K562 (cell line): Measurements from ENCODE around the gene AP1M1. TPM values are rescaled to one million over a fixed set of nuclear protein-coding genes. Genes with fewer than 3 reads are reported as not detected.

Source experiments
- ATAC-seq: fragments of 200-7000 bp; cut with Tn5 transposase; 3 replicates; pipeline ENCODE4 v1.9.1; 2020; ENCODE audit warnings: moderate library complexity
- BruUV-seq: library from RNA; stranded (reverse); fragments of 400-500 nt; replicated peaks from 2 replicates; lab custom pipeline; 2021; lab: Mats Ljungman, UMichigan
- CTCF ChIA-PET: fragments of 300-600 bp; formaldehyde crosslinking; extraction: SDS; loops from one replicate; lab custom pipeline; 2021; ENCODE audit warnings: low intra/inter-chr PET ratio; lab: Yijun Ruan, JAX
- POLR2A ChIA-PET: fragments of 300-600, 350-650 bp; sonication (Branson Sonifier 250); formaldehyde crosslinking; extraction: SDS; loops from one replicate; lab custom pipeline; 2021; ENCODE audit warnings: antibody characterized with exemption, inconsistent platforms; lab: Yijun Ruan, JAX
- DNase-seq, 4 experiments: peaks; one replicate each; pipeline versions ENCODE4 v3.0.0 to v3.0.0-alpha.2; 2011 to 2018; ENCODE audit warnings: low spot score in 3 of 4, mixed read lengths in 3 of 4; ENCODE audit errors: extremely low read depth in 1 of 4
- FAIRE-seq: peaks from 2 replicates; lab custom pipeline; 2011; peaks lifted over from hg19 to GRCh38; lab: Jason Lieb, UNC
- H2AFZ ChIP-seq: 2 replicates; pipeline ENCODE4 v1.6.0; 2011; ENCODE audit warnings: low read depth, low read length, control low read depth, inconsistent platforms
- H3K27ac ChIP-seq: fragments of 200-600 bp; 3 replicates; pipeline ENCODE4 v1.8.0; 2011; ENCODE audit warnings: low read depth, mild to moderate bottlenecking, control low read depth, inconsistent platforms, low read length, moderate library complexity, mixed read lengths; ENCODE audit errors: extremely low read depth
- H3K27me3 ChIP-seq, 2 experiments: fragments of 300-600 bp in 1 of 2; 2 replicates in 1 of 2; 3 replicates in 1 of 2; pipeline versions ENCODE4 v1.6.0 to v1.8.0; 2011; ENCODE audit warnings: inconsistent platforms in 2 of 2, low read length in 2 of 2, mild to moderate bottlenecking in 1 of 2, mixed read lengths in 1 of 2, moderate library complexity in 1 of 2; ENCODE audit not compliant: control insufficient read depth in 2 of 2, insufficient read depth in 2 of 2
- H3K36me3 ChIP-seq: fragments of 300-600 bp; 3 replicates; pipeline ENCODE4 v1.8.0; 2011; ENCODE audit warnings: mild to moderate bottlenecking, low read length, inconsistent platforms; ENCODE audit not compliant: control insufficient read depth, insufficient read depth
- H3K4me1 ChIP-seq, 2 experiments: fragments of 200-600 bp in 1 of 2; replicated peaks in 1 of 2; 2 replicates in 1 of 2; 3 replicates in 1 of 2; pipeline versions ENCODE4 v1.5.1 to v1.8.0; 2011; ENCODE audit warnings: inconsistent platforms in 2 of 2, low read length in 2 of 2, mild to moderate bottlenecking in 1 of 2, mixed read lengths in 1 of 2, moderate library complexity in 1 of 2; ENCODE audit not compliant: control insufficient read depth in 2 of 2, insufficient read depth in 2 of 2
- H3K4me2 ChIP-seq: 2 replicates; pipeline ENCODE4 v1.6.1; 2011; ENCODE audit warnings: low read length, control low read depth, inconsistent platforms, mixed read lengths; ENCODE audit not compliant: insufficient read depth
- H3K4me3 ChIP-seq: fragments of 200-600 bp; sonication (generic), shearing (Covaris generic); 2 replicates; pipeline ENCODE4 v1.5.1; 2016; ENCODE audit warnings: control low read depth, inconsistent platforms
- H3K79me2 ChIP-seq: fragments of 200-600 bp; 3 replicates; pipeline ENCODE4 v1.8.0; 2011; ENCODE audit warnings: low read length, inconsistent platforms; ENCODE audit not compliant: control insufficient read depth, insufficient read depth
- H3K9ac ChIP-seq, 2 experiments: 2 replicates each; pipeline versions ENCODE4 v1.6.0 to v1.6.1; 2011; ENCODE audit warnings: low read depth in 2 of 2, low read length in 2 of 2, control low read depth in 1 of 2, inconsistent platforms in 1 of 2, mild to moderate bottlenecking in 1 of 2, mixed read lengths in 1 of 2; ENCODE audit not compliant: insufficient read depth in 1 of 2
- H3K9me1 ChIP-seq: one replicate; pipeline ENCODE4 v1.6.0; 2011; ENCODE audit warnings: inconsistent platforms, mild to moderate bottlenecking, low read length, moderate library complexity; ENCODE audit not compliant: control insufficient read depth, insufficient read depth
- H3K9me3 ChIP-seq: replicated peaks from 2 replicates; pipeline ENCODE4 v1.5.1; 2011; ENCODE audit warnings: low read depth, low read length, inconsistent platforms; ENCODE audit not compliant: control insufficient read depth, insufficient read depth
- H4K20me1 ChIP-seq: replicated peaks from 2 replicates; pipeline ENCODE4 v1.6.1; 2011; ENCODE audit warnings: low read length, inconsistent platforms, mixed read lengths; ENCODE audit not compliant: control insufficient read depth, insufficient read depth
- LCOR ChIP-seq: sonication (generic); formaldehyde crosslinking; IDR thresholded peaks from 2 replicates; pipeline ENCODE4 v1.8.0; 2022; ENCODE audit warnings: mild to moderate bottlenecking, missing genetic modification reagents
- RBM25 ChIP-seq: fragments of 200-400 bp; formaldehyde crosslinking; IDR thresholded peaks from 2 replicates; pipeline ENCODE4 v1.6.1; 2018; ENCODE audit warnings: low read length, low read depth, moderate library complexity; ENCODE audit not compliant: severe bottlenecking
- ZNF239 ChIP-seq: fragments of 250-450 bp; sonication (Bioruptor Pico); IDR thresholded peaks from 2 replicates; pipeline ENCODE4 v1.4.0; 2020; ENCODE audit warnings: mild to moderate bottlenecking
- WGBS: fragments of 100-300 bp; shearing (Covaris generic); methylation state at CpG from one replicate; pipeline ENCODE4 v1.1.6; 2016; ENCODE audit warnings: low coverage, mixed read lengths; ENCODE audit not compliant: insufficient coverage; ENCODE audit errors: missing lambda C conversion rate; 5-methylcytosine and 5-hydroxymethylcytosine counted together
- in situ Hi-C: fragments of 300-500 bp; cut with MboI; formaldehyde crosslinking; loops from 4 replicates; pipeline ENCODE4 v1.15.0; 2018; ENCODE audit warnings: inconsistent platforms, mixed read lengths
- intact Hi-C: fragments of 100-400 bp; cut with micrococcal nuclease; formaldehyde crosslinking; loops from 2 replicates; pipeline ENCODE4 v1.14.2; 2022
- polyA plus RNA-seq, 8 experiments: library from polyadenylated mRNA; depleted of rRNA in 4 of 8; stranded (reverse) in 5 of 8; unstranded in 3 of 8; fragments of >200 nt; fragmentation: Nextera tagmentation in 2 of 8; fragmentation: Illumina TruSeq in 1 of 8; extraction: Ambion mirVana in 2 of 8; extraction: Trizol in 1 of 8; gene quantifications; 2 replicates each; pipeline versions ENCODE4 v1.2.1 to v1.2.3, GENCODE V29; 2011 to 2014; ENCODE audit warnings: inconsistent platforms in 1 of 8, missing spikeins in 1 of 8
- total RNA-seq, 7 experiments: library from RNA; depleted of rRNA in 6 of 7; stranded (reverse); fragments of >200 nt in 6 of 7; fragmentation: Illumina TruSeq in 2 of 7; extraction: Trizol in 2 of 7; gene quantifications; 2 replicates each; pipeline versions ENCODE4 v1.2.1 to v1.2.3, GENCODE V29; 2011 to 2021; ENCODE audit warnings: low replicate concordance in 1 of 7

The AP1M1 gene
- total and polyA plus RNA-seq, 9 of the 15 experiments (the other 6 are each of a cell fraction or from before 2014, with no cell fraction given), result 0.87 to 56.2 (median 29.1) TPM

DNA sequence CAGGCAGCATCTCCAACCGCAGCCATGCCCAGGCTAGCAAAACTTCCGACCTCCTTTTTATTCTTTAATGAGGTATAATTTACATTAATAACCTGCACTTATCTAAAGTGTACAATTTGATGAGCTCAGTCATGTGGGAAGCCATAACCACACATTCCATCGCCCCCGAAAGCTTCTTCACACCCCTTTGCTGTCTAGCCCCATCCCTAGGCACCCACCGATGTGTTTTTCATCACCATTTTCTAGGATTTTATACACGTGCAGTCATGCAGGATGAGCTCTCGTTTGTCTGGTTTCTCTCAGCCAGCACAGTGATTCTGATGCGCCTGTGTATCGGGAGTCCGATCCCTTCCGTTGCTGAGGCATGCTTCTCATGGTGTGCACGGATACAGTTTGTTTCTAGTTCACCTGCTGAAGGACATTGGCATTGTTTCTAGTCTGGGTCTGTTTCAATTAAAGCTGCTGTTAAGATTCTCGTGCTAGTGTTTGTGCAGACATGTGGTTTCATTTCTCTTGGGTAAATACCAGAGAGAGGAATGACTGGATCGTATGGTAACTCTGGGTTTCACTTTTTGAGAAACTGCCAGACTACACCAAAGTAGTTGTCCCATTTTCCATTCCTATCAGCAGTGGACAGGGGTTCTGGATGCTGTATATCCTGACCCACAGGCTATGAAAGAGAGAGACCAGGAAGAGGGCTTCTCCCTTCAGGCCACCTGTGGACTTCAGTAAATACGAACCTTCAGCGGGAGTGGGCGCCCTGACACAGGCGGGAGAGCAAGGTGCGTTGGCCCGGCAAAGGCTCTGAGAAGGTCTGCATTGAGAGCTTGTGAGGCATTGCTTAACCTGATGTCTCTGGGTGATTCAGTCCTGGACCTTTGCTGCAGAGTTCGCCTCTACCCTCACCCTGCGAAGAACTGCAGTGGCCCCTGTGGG lies 4.9 kb downstream of the AP1M1 start:
- peaks cover 7 to 27% of the 10 kb centered on the region in 2 experiments; a peak in 3 of 5 replicates for H3K4me1 ChIP-seq
- TF ChIP-seq ZNF239 (CRISPR knock-in tag), result peak; percentile 94
- TF ChIP-seq RBM25, result peak; percentile 62
- no peak for TF ChIP-seq LCOR (CRISPR knock-in tag)
- H2AFZ ChIP-seq, result no peak overlapping the region
- ATAC-seq, result no peak
- no TSS peak for BruUV-seq
- intact Hi-C loops (no loop called here), in situ Hi-C loops (no loop called here)
- no peak for FAIRE-seq
- H4K20me1 ChIP-seq, result peaks cover 4% of the 10 kb centered on the region; the same call in 1 of the 2 replicates
- peaks cover 15% of the 10 kb centered on the region for H3K79me2 ChIP-seq
- ChIA-PET CTCF (no interaction called here), POLR2A (interaction anchor here (0.6 to 1.6 kb wide), 5 partner anchors 9 to 1312 kb away, joined by 3 read pairs; no protein-coding TSS in a partner anchor)
- peaks cover 30% of the 10 kb centered on the region; the same call in 2 of the 3 replicates for H3K36me3 ChIP-seq
- no peak overlapping the region for H3K4me3 ChIP-seq
- no peak overlapping the region for H3K27ac ChIP-seq
- H3K9me3 ChIP-seq, result no peaks in the 10 kb centered on the region
- H3K4me2 ChIP-seq, result no peak overlapping the region
- H3K27me3 ChIP-seq, result no peaks in the 10 kb centered on the region
- WGBS, result 80% methylated on average over 22 of the region's 22 CpGs
- peaks cover 4% of the 10 kb centered on the region for H3K9me1 ChIP-seq
- no peak for DNase-seq
- H3K9ac ChIP-seq, result no peak overlapping the region
